ENCODE results near the gene ENPP6. TPM values are rescaled to one million over a fixed set of nuclear protein-coding genes. Genes with fewer than 3 reads are reported as not detected.

Gene ENPP6
- total and polyA plus RNA-seq, 2 donors (not counting 3 experiments of a cell fraction or from before 2014, with no cell fraction given), result not detected

- no TSS peak for BruUV-seq (replicated peaks)
- dilution Hi-C loops (cut with MboI; ENCODE audit: extremely low pct_ligation_motif_present, low sequenced_read_pairs), result no loop called here
Measured at GRCh38 chr4:184192933-184193332, 24.7 kb downstream of the ENPP6 start.

More at GRCh38 chr4:184192933-184193332, 24.7 kb downstream of the ENPP6 start:
- no peaks in the 10 kb centered on the region for H4K20me1 ChIP-seq (replicated peaks; ENCODE audit: control insufficient read depth, extremely low read depth, insufficient read depth, low read length)
- H3K9me1 ChIP-seq (replicated peaks; ENCODE audit: control insufficient read depth, extremely low read depth, insufficient read depth, low read length), result no peaks in the 10 kb centered on the region
- no peaks in the 10 kb centered on the region for H3K27me3 ChIP-seq (ENCODE audit: control insufficient read depth in 2 of 2, insufficient read depth in 2 of 2, low read length in 2 of 2)
- no peak overlapping the region for H3K9ac ChIP-seq (replicated peaks; ENCODE audit: extremely low read depth, insufficient read depth, low read length)
- intact Hi-C loops (cut with micrococcal nuclease), result no loop called here
- no peak overlapping the region for H3K4me2 ChIP-seq (ENCODE audit: insufficient read depth, low read length)
- TF ChIP-seq MAX (IDR thresholded peaks at IDR 0.05; ENCODE audit: insufficient read depth, insufficient read length), result no peak
- TF ChIP-seq GATA2 (IDR thresholded peaks at IDR 0.05; ENCODE audit: insufficient read depth, insufficient read length, low read depth, low read length), result no peak
- no peak for TF ChIP-seq POLR2A (IDR thresholded peaks at IDR 0.05; ENCODE audit: low read depth, low read length)
- no peak for TF ChIP-seq FOS (IDR thresholded peaks at IDR 0.05; ENCODE audit: borderline replicate concordance, insufficient read depth, low read length)
- no peak for TF ChIP-seq CTCF (IDR thresholded peaks at IDR 0.05; ENCODE audit: extremely low read depth in 1 of 2, insufficient read depth in 1 of 2, low read depth in 1 of 2, low read length in 2 of 2)
- no peak for TF ChIP-seq POLR2AphosphoS5 (IDR thresholded peaks at IDR 0.05; ENCODE audit: insufficient read depth, low read depth, low read length)
- TF ChIP-seq JUN (IDR thresholded peaks at IDR 0.05; ENCODE audit: borderline replicate concordance, insufficient read depth, insufficient read length, low read depth), result no peak
- TF ChIP-seq EZH2 (IDR thresholded peaks at IDR 0.05; ENCODE audit: borderline replicate concordance, low read depth, low read length, severe bottlenecking), result no peak
- no peak for TF ChIP-seq MYC (IDR thresholded peaks at IDR 0.05; ENCODE audit: low read depth, low read length)
- no peak overlapping the region for H3K4me3 ChIP-seq (replicated peaks in 1 of 3; ENCODE audit: insufficient read depth in 1 of 3, low read depth in 1 of 3, low read length in 3 of 3)
- FAIRE-seq (no peak), DNase-seq (ENCODE audit: low read depth, low spot score) (no peak)
- no peaks in the 10 kb centered on the region for H3K36me3 ChIP-seq (ENCODE audit: control insufficient read depth in 2 of 2, extremely low read depth in 1 of 2, insufficient read depth in 2 of 2, low read length in 2 of 2)
- no peaks in the 10 kb centered on the region for H3K79me2 ChIP-seq (ENCODE audit: control insufficient read depth, insufficient read depth, low read length)
- CTCF ChIA-PET, result no interaction called here
- H3K4me1 ChIP-seq (ENCODE audit: control insufficient read depth, extremely low read depth, insufficient read depth, low read length), result no peaks in the 10 kb centered on the region
- H3K27ac ChIP-seq (ENCODE audit: insufficient read depth, low read depth, low read length), result no peak overlapping the region
- POLR2A ChIA-PET, result no interaction called here
- H2AFZ ChIP-seq (ENCODE audit: low read depth, low read length), result no peak overlapping the region
- H3K9me3 ChIP-seq (replicated peaks; ENCODE audit: control insufficient read depth, insufficient read depth, low read length), result no peaks in the 10 kb centered on the region

Measured in endothelial cell of umbilical vein (primary cell).